ENCODE measurements around the gene MRI1. TPM values are rescaled to one million over a fixed set of nuclear protein-coding genes. Genes with fewer than 3 reads are reported as not detected.
"Not testable (repeated sequence)": the region's sequence is repeated elsewhere in the genome, so short reads cannot be mapped to it uniquely, and the experiment has no call there.

Gene MRI1
- total RNA-seq, result 20.4 and 24.5 TPM in 2 replicates

DNA sequence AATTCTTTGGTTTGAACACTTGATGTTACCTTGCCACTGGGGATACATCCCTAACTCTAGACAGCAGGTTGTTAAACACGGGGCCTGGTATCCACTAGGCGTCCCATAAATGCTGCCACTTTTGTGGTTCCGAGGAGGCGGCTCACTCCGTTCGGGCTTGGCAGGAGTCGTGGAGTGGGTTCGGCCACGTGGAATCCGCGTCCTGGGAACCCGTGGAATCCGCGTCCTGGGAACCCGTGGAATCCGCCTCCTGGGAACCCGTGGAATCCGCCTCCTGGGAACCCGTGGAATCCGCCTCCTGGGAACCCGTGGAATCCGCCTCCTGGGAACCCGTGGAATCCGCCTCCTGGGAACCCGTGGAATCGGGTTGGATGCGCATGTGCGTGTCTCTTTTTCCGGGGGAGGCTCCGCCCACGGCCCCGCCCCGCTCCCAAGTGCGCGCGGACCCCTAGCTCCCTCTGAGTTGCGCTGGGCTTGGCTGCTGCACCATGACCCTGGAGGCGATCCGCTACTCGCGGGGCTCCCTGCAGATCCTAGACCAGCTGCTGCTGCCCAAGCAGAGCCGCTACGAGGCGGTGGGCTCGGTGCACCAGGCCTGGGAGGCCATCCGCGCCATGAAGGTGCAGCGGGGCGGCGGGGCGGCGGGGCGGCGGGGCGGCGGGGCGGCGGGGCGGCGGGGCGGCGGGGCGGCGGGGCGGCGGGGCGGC lies at the start of gene MRI1:
MRI1 (plus strand) TSS at position 422 of the 707 bp plus-strand sequence; CDS start at position 489, 67 bp downstream.
- DNase-seq (ENCODE audit: low read depth in 2 of 2), result peak; percentile 55 to 68

DNA sequence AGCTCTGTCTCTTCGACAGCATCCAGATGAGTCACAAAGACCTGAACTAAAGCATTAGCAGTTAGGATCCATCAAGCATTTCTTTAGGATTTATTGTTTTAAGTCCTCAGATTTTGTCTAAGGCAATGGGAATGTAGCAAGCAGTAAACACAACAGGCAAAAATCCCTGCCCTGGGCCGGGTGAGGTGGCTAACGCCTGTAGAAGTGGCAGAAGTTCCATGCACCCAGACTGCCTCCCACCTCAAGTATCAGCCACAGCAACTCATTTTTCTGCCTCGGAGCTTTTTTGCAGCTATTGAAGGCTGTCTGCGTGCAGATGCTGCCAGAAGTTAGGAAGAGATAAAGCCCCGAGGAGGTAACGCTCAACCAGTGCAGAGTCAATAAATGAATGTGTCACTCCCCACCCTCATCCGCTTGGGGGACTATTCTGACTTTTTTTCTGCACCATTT lies 47.1 kb upstream of the MRI1 start:
- no peak for DNase-seq (ENCODE audit: low read depth in 2 of 2)

DNA sequence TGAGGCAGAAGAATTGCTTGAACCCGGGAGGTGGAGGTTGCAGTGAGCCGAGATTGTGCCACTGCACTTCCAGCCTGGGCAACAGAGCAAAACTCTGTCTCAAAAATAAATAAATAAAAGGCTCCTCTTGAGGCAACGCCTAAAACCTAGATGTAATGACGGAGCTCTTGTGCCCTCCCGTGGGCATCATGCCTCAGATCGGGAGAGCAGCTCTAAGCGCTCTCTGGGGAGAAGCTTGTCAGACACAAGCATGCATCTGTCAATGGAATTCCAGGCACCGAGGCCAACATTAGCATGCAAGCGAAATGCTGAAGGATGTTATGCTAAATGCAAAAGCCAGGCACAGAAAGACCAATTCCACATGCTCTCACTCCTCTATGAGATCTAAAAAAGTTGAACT lies 45.6 kb upstream of the MRI1 start:
- no peak for DNase-seq (ENCODE audit: low read depth in 2 of 2)

DNA sequence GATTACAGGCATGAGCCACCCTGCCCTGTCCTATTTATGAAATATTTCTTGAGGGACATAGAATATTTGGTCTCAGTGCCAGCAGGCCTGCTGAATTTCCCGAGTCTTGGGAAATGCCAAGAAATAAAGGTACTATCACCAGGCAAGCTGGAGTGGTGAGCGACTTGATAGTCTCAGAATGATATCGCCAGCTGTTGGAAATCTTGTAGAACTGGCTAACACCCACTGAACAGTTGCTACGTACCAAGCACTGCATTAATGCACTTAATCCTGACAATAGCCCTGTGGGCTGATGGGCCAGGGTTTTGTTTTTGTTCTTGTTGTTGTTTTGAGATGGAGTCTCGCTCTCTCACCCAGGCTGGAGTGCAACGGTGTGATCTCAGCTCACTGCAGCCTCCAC lies 42.2 kb upstream of the MRI1 start:
- DNase-seq (ENCODE audit: low read depth in 2 of 2), result no peak

DNA sequence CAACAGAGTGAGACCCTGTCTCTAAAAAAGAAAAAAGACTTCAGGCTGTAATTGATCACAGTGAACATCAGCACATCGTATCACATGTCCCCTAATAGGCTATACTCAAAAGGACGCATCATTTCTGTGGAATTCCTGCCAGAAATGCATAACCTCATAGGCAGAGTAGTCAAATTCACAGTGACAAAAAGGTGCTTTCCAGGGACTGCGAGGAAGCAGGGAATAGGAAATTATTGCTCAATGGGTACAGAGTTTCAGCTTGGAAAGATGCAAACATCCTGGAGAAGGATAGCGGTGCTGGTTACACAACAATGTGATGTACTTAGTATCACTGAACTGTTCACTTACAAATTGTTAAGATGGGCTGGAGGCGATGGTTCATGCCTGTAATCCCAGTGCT lies 41.1 kb upstream of the MRI1 start:
- no peak for DNase-seq (ENCODE audit: low read depth in 2 of 2)

DNA sequence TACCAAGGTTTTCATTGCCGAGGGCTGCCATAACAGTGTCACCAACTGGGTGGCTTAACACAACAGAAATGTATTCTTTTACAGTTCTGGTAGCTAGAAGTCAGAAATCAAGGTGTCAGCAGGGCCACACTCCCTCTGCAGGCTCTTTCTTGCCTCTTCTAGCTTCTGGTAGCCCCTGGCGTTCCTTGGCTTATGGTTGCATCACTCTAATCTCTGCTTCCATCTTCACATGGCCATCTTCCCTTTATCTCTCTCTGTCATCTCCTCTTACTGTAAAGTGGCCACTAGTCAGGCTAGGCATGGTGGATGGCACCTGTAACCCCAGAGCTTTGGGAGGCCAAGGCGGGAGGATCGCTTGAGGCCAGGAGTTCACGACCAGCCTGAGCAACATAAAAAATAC lies 38.0 kb upstream of the MRI1 start:
- DNase-seq (ENCODE audit: low read depth in 2 of 2), result no peak

DNA sequence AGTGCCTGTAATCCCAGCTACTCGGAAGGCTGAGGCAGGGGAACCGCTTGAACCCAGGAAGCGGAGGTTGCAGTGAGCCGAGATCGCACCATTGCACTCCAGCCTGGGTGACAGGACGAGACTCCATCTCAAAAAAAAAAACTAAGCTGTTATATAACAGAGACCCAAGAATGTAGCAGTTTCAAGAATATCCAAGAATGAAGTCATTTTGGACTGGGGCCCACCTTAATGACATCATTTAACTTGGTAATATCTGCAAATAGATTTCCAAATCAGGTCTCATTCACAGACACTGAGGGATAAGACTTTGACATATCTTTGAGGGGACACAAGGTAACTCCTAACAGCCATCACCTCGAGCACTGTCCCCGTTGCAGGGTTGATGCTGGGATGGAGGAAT lies 36.5 kb upstream of the MRI1 start:
- no peak for DNase-seq (ENCODE audit: low read depth in 2 of 2)

DNA sequence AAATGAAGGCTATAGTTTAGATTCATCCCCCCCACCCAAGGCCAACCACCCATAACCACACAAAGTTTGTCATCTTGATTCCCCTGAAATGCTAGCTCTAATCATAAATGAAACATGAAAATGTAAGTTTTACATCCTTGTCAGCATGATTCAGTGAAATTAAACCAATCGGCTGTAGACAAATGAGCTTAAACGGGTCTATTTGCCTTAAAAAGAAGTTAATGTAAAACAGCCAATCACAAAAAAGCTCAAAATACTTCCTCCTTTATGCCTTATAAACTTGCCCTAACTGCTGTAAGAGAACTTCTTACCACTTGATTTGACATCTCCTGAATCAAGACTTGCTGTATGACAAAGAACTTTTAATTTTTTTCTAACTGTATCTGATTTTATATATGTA lies 34.5 kb upstream of the MRI1 start:
- no peak for DNase-seq (ENCODE audit: low read depth in 2 of 2)

DNA sequence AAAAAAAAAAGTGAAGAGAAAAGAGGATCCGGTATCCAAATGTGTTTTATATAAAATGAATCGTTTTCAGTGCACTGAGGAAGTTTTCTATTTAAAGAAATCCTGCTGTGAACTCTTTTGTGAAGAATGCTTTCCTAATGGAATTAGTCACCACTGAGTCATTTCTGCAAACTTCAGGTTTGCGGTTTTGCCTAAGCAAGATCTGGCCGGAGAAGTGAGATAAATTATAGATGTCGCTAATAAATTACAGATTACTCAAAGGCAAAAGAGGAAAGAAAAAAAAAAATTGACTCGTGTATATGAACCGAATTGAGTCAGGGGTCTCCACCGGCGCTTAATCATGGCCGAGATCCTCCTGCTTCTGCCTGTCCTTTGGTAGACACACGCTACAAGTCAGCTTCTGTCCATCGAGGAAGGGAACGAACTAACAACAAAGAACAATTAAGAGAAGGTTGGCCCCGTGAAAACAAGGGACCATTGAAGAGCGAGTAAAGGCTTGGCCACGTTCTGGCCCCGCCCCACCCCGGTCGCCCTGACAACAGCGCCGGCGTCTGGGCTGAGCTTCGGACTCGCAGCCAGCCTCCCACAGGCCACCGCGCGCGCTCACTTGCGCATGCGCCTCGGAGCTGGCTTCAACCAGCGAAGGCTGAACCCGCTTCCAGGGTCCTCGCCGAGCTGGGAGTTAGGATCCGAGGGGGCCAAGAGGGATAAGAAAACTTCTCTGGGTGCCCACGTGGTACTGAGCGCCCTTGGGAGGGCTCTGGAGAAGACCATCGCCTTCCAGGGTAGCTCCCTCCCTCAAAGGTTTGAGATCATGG lies 33.0 kb upstream of the MRI1 start:
- DNase-seq (ENCODE audit: low read depth in 2 of 2), result peak; percentile 84 to 96

DNA sequence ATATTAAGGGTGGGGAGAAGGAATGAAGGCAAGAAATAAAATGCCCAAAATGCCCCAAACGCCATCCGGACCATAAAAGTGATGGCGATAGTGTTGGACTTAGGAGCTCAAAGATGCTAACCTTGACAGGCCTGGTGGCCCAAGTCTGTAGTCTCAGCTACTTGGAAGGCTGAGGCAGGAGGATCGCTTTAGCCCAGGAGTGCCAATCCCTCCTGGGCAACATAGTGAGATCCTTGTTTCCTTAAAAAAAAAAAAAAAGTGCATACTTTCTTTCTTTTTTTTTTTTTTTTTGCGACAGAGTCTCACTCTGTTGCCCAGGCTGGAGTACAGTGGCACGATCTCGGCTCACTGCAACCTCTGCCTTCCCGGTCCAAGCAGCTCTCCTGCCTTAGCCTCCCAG lies 32.0 kb upstream of the MRI1 start:
- DNase-seq (ENCODE audit: low read depth in 2 of 2), result no peak

DNA sequence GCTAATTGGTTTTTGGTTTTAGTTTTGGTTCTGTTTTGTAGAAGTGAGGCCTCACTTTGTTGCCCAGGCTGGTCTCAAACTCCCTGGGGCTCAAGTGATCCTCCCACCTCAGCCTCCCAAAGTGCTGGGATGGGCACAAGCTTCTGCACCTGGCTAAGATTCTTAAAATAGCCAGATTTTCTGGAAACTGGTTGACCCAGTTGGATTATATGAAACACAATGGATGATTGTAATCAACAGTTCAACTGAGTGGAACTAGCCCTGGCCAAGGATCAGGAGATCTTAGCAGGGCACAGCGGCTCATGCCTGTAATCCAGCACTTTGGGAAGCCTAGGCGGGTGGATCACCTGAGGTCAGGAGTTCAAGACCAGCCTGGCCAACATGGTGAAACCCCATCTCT lies 29.6 kb upstream of the MRI1 start:
- no peak for DNase-seq (ENCODE audit: low read depth in 2 of 2)

DNA sequence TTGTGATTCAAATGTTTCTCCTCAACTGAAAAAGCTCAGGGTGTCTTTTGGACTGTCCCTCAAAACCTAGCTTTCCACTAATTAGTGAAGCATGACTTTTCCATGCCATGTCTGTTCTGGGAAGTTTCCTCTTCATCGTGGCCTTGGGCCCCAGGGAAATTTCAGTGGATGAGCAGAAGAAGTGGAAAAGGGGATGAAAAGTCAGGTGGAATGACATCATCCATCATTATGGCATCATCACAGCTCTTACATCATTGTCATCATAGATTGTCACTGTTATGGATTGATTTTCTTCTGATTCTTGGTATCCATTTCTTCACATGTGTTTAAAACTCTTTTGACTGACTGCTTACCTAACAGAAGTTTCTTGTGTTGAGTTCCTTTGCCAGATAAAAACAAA lies 26.2 kb upstream of the MRI1 start:
- no peak for DNase-seq (ENCODE audit: low read depth in 2 of 2)

DNA sequence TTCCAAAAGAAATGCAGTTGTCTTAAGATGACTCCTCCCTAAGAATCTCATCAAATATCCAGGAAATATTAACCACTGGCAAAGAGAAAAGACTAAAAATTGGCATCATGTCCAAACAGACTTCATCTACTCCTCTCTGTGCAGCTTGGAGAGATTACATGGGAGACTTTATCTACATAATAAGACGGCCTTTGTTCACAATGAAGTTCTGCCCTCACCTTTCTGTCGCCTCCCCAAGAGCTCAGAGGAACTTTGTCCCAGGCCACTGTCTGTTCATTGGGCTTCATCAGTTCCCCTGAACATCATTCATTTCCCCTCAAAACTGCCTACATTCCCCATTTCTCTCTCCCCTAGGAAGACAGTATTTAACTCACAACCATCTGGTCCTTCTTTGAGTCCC lies 22.4 kb upstream of the MRI1 start:
- DNase-seq (ENCODE audit: low read depth in 2 of 2), result no peak

DNA sequence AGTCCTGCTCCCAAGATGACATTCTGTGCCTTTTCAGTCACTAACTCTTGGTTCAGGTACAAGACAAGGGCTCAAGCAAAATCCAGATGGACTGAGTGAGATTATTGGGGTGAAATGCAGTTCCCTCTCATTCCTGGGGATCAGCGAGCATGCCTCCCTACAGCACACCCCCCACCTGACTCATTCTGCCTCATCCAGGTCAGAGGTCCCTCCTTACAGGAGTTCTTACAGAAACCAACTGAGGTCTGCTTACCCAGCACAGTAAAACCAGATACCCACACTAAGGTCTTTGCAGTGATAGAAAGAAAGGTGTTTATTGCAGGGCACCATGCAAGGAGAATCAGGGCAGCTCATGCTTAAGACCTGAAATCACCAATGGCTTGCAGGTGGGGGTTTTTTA lies 21.6 kb upstream of the MRI1 start:
- DNase-seq (ENCODE audit: low read depth in 2 of 2), result no peak

DNA sequence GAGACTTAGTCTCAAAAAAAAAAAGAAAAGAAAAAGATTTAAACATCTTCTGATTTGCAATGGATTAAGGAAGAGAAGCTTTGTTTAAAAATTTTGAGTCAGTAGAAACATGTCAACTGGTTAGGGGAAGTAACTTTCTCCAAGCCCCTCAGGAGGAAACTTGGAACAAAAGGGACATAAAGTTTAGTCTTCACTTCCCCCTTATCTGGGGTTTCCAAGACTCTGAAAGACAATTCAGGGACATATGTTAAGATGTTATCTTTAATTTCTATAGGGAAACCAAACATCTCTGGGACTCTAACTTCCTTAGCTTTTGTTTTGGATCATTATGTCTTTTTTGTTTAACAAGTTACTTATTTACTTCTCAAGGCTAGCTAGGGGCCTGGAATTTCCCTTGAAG lies 20.1 kb upstream of the MRI1 start:
- DNase-seq (ENCODE audit: low read depth in 2 of 2), result peak in 1 of 2 donors; percentile 32

DNA sequence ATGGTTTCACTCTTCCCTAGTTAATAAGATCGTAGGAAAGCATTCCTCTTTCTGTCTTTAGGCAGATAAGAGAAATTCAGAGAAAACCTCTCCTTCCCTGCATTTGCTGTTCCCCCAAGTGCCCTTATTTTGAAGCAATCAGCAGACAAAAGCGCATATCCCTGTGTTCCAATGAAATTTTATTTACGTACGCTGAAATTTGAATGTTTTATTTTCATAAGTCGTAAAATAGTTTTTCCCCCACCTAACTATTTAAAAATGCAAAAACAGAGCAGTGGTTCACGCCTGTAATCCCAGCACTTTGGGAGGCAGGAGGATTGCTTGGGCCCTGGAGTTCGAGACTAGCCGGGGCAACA lies 17.2 kb upstream of the MRI1 start:
- no peak for DNase-seq (ENCODE audit: low read depth in 2 of 2)

DNA sequence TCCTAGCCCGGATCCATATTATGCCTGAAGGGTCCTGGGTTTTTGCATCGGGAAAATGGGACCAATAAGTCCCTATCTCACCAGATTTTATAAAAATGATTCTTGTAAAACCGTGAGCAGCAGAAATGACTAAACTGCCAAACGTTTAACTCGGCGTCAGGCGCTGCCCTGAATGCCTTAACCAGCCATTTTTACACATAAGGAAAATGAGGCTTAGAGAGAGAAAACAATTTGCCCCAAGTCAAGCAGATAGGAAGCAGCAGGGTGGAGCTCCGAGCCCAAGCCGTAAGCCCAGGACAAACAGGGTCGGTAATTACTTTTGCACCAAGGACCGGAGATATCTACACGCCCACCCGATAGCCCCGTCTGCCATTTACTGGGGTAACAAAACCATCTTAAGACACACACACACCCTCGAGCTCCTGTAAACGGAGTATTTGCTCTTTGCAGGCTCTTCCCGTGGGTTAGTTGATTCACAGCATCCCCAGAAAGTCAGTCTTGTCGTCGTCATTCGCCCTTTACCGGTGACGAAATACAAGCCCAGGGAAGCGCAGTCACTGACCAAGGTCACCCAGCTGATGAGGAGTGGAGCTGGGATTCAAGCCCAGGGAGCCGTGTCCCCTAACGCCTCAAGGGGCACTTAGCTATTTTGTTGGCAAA lies 16.0 kb upstream of the MRI1 start:
- DNase-seq (ENCODE audit: low read depth in 2 of 2), result peak in 1 of 2 donors; percentile 46

DNA sequence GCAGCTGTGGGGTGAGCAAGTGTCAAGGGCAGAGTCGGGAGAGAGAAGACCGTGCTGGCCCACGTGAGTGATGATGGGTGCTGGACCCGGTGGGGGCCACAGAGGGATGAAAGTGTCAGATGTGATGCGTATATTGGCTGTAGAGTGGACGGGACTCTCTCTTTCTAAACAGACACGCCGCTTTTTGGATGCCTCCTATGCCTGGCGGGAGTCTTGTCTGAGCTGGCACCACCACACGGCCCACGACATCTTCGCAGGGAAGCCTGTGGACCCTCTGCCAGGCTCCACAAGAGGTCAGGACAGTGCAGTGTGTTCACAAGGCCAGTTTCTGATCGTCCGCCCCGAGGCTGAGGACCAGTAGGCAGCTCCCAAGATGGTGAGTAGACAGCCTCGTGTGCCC lies 12.9 kb upstream of the MRI1 start:
- no peak for DNase-seq (ENCODE audit: low read depth in 2 of 2)

DNA sequence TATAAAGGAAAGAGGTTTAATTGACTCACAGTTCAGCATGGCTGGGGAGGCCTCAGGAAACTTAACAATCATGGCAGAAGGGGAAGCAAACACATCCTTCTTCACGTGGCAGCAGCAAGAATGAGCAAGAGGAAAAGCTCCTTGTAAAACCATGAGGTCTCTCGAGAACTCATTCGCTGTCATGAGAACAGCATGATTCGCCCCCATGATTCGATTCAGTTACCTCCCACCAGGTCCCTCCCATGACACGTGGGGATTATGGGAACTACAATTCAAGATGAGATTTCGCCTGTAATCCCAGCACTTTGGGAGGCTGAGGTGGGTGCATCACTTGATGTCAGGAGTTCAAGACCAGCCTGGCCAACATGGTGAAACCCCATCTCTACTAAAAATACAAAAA lies 10.7 kb upstream of the MRI1 start:
- DNase-seq (ENCODE audit: low read depth in 2 of 2), result not testable (repeated sequence)

DNA sequence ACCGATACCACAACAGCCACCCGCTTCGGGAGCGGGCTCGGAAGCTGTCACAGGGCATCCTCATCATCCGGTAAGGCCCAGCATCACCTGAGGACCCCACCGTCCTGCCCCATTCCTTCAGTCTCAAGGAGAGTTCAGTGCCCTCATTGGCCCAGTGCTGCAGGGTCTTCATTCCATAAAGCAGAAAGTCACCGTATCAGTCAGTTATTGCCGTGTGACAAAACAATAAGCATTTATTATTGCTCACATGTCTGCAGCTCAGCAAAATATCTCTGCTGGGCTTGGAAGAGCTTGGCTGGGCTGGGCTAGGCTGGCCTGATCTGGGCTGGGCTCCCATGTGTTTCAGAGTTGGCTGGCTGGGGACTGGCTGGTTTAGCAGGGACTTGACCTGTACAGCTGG lies 8.1 kb upstream of the MRI1 start:
- DNase-seq (ENCODE audit: low read depth in 2 of 2), result no peak

DNA sequence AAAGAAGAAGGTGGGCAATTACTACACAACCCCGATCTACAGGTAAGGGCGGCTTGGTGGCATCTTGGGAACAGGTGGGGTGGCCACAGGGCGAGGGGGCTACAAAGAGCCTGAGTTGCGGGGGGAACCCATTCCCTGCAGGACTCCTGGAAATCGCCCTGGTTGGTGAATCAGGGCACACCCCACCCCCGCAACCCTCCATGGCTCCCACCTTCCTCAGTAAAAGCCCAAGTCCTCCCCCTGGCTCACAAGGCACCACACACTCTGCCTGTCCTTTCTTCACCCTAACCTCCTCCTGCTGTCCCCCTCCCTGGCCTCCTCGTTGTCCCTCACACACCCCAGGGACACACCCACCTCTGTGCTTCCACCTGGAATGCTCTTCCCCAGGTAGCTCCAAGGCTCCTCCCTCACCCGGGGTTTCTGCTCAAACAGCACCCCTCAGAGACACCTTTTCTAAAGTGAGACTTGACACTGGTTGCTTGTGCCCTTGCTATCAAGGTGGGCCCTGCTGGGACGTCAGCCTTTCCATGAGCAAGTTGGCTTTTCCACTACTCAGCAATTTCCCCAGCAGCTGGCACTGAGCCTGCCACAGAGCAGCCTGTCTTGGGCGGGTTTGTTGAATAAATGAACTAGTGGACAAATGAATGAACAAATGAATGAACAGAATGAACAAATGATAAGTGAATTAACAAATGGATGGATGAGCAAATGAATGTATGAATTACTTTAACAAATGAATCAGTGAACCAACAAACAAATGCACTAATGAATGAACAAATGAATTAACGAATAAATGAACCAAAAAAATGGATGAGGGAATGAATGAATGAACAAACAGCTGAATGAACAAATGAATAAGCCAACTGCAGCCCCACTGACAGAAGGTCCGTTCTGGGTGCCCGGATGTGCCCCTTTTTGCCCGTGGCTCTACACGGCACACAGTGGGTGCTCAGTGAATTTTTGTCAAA lies 6.2 kb upstream of the MRI1 start:
- DNase-seq (ENCODE audit: low read depth in 2 of 2), result no peak
